ENCODE results near the gene CRADD.

CRADD gene

DNA sequence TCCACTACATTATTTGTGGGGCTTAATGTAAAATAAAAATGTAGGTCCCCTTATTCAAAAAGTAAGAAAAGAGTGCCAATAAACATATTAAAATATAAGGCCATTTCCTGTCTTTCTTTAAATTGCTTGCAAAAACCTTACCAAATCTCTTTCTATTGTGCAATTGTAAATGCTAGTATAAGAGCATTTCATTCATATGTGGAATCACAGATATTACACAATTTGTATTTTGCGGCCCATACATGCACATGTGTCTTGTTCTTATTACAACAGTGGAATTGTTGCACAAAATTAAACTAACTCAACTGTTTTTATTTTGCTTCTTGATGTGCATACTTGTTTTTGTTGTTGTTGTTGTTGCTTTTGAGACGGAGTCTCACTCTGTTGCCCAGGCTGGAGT is 20.1 kb upstream of the CRADD start:
- no peak overlapping the region for H3K27ac ChIP-seq (ENCODE audit: extremely low read depth, low read depth, low read length)
- no peaks in the 10 kb centered on the region for H3K9me3 ChIP-seq (ENCODE audit: control insufficient read depth, insufficient read depth, low read depth, low read length)
- ChIA-PET CTCF (no interaction called here), POLR2A (no interaction called here)
- TF ChIP-seq ZSCAN30 (tag by site-specific recombination; IDR thresholded peaks at IDR 0.05) (no peak), GLI4 (tag by site-specific recombination; IDR thresholded peaks at IDR 0.05) (no peak), ZNF768 (tag by site-specific recombination; IDR thresholded peaks at IDR 0.05) (no peak), ZNF48 (tag by site-specific recombination; IDR thresholded peaks at IDR 0.05) (no peak), ZNF518A (tag by site-specific recombination; conservative IDR thresholded peaks at IDR 0.05; ENCODE audit: low read depth) (no peak), ZNF549 (tag by site-specific recombination; IDR thresholded peaks at IDR 0.05) (no peak), BCL11B (tag by site-specific recombination; IDR thresholded peaks at IDR 0.05; ENCODE audit: low read depth) (no peak)
- TF ChIP-seq, protein P1, sequence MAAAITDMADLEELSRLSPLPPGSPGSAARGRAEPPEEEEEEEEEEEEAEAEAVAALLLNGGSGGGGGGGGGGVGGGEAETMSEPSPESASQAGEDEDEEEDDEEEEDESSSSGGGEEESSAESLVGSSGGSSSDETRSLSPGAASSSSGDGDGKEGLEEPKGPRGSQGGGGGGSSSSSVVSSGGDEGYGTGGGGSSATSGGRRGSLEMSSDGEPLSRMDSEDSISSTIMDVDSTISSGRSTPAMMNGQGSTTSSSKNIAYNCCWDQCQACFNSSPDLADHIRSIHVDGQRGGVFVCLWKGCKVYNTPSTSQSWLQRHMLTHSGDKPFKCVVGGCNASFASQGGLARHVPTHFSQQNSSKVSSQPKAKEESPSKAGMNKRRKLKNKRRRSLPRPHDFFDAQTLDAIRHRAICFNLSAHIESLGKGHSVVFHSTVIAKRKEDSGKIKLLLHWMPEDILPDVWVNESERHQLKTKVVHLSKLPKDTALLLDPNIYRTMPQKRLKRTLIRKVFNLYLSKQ (tag by site-specific recombination; IDR thresholded peaks at IDR 0.05; ENCODE audit: borderline replicate concordance) = no peak
- TF ChIP-seq, protein P2, sequence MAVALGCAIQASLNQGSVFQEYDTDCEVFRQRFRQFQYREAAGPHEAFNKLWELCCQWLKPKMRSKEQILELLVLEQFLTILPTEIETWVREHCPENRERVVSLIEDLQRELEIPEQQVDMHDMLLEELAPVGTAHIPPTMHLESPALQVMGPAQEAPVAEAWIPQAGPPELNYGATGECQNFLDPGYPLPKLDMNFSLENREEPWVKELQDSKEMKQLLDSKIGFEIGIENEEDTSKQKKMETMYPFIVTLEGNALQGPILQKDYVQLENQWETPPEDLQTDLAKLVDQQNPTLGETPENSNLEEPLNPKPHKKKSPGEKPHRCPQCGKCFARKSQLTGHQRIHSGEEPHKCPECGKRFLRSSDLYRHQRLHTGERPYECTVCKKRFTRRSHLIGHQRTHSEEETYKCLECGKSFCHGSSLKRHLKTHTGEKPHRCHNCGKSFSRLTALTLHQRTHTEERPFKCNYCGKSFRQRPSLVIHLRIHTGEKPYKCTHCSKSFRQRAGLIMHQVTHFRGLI (tag by site-specific recombination; IDR thresholded peaks at IDR 0.05) = no peak
- TF ChIP-seq, protein P3, sequence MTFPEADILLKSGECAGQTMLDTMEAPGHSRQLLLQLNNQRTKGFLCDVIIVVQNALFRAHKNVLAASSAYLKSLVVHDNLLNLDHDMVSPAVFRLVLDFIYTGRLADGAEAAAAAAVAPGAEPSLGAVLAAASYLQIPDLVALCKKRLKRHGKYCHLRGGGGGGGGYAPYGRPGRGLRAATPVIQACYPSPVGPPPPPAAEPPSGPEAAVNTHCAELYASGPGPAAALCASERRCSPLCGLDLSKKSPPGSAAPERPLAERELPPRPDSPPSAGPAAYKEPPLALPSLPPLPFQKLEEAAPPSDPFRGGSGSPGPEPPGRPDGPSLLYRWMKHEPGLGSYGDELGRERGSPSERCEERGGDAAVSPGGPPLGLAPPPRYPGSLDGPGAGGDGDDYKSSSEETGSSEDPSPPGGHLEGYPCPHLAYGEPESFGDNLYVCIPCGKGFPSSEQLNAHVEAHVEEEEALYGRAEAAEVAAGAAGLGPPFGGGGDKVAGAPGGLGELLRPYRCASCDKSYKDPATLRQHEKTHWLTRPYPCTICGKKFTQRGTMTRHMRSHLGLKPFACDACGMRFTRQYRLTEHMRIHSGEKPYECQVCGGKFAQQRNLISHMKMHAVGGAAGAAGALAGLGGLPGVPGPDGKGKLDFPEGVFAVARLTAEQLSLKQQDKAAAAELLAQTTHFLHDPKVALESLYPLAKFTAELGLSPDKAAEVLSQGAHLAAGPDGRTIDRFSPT (tag by site-specific recombination; IDR thresholded peaks at IDR 0.05) = no peak
- H3K4me1 ChIP-seq (ENCODE audit: control insufficient read depth, insufficient read depth, low read length) = no peaks in the 10 kb centered on the region
- no peaks in the 10 kb centered on the region for H3K36me3 ChIP-seq (ENCODE audit: control insufficient read depth in 2 of 2, insufficient read depth in 1 of 2, low read length in 2 of 2)
- H3K4me3 ChIP-seq (ENCODE audit: low read depth, low read length) = no peak overlapping the region

GRCh38 chr12:93661021-93661420 is 16.2 kb upstream of the CRADD start:
- no peaks in the 10 kb centered on the region for H3K4me1 ChIP-seq (ENCODE audit: control insufficient read depth, insufficient read depth, low read length)
- H3K27ac ChIP-seq (ENCODE audit: extremely low read depth, low read depth, low read length) = no peak overlapping the region
- POLR2A ChIA-PET = no interaction called here
- H3K36me3 ChIP-seq (ENCODE audit: control insufficient read depth in 2 of 2, insufficient read depth in 1 of 2, low read length in 2 of 2) = no peaks in the 10 kb centered on the region
- CTCF ChIA-PET = interaction anchor here (0.6 kb wide), 1 partner anchor 61 kb away, joined by 3 read pairs; no protein-coding TSS in a partner anchor
- H3K9me3 ChIP-seq (ENCODE audit: control insufficient read depth, insufficient read depth, low read depth, low read length) = no peaks in the 10 kb centered on the region
- no peak overlapping the region for H3K4me3 ChIP-seq (ENCODE audit: low read depth, low read length)
- TF ChIP-seq, protein P4, sequence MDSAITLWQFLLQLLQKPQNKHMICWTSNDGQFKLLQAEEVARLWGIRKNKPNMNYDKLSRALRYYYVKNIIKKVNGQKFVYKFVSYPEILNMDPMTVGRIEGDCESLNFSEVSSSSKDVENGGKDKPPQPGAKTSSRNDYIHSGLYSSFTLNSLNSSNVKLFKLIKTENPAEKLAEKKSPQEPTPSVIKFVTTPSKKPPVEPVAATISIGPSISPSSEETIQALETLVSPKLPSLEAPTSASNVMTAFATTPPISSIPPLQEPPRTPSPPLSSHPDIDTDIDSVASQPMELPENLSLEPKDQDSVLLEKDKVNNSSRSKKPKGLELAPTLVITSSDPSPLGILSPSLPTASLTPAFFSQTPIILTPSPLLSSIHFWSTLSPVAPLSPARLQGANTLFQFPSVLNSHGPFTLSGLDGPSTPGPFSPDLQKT (IDR thresholded peaks at IDR 0.05; ENCODE audit: borderline replicate concordance, low read depth, low read length) = no peak
- TF ChIP-seq ZNF639 (tag by site-specific recombination; IDR thresholded peaks at IDR 0.05) (no peak), PRDM6 (tag by site-specific recombination; IDR thresholded peaks at IDR 0.05) (no peak)
- TF ChIP-seq, protein P5, sequence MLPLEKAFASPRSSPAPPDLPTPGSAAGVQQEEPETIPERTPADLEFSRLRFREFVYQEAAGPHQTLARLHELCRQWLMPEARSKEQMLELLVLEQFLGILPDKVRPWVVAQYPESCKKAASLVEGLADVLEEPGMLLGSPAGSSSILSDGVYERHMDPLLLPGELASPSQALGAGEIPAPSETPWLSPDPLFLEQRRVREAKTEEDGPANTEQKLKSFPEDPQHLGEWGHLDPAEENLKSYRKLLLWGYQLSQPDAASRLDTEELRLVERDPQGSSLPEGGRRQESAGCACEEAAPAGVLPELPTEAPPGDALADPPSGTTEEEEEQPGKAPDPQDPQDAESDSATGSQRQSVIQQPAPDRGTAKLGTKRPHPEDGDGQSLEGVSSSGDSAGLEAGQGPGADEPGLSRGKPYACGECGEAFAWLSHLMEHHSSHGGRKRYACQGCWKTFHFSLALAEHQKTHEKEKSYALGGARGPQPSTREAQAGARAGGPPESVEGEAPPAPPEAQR (tag by site-specific recombination; IDR thresholded peaks at IDR 0.05) = no peak
- TF ChIP-seq, protein P6, sequence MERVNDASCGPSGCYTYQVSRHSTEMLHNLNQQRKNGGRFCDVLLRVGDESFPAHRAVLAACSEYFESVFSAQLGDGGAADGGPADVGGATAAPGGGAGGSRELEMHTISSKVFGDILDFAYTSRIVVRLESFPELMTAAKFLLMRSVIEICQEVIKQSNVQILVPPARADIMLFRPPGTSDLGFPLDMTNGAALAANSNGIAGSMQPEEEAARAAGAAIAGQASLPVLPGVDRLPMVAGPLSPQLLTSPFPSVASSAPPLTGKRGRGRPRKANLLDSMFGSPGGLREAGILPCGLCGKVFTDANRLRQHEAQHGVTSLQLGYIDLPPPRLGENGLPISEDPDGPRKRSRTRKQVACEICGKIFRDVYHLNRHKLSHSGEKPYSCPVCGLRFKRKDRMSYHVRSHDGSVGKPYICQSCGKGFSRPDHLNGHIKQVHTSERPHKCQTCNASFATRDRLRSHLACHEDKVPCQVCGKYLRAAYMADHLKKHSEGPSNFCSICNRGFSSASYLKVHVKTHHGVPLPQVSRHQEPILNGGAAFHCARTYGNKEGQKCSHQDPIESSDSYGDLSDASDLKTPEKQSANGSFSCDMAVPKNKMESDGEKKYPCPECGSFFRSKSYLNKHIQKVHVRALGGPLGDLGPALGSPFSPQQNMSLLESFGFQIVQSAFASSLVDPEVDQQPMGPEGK (tag by site-specific recombination; IDR thresholded peaks at IDR 0.05) = no peak

Measured in HEK293 (cell line).